Lung (tissue), 12 donors: ENCODE data around the gene NRG3. TPM values are rescaled to one million over a fixed set of nuclear protein-coding genes. Genes with fewer than 3 reads are reported as not detected.

ENCODE experiments used
- ATAC-seq: fragments of 200-7000 bp; cut with Tn5 transposase; one replicate; pipeline ENCODE4 v1.9.1; 2020; ENCODE audit warnings: moderate number of reproducible peaks; ENCODE audit not compliant: insufficient read depth, low FRiP score
- DNase-seq, 3 donors: peaks; one replicate each; pipeline ENCODE4 v3.0.0-alpha.2; 2013 to 2017
- H3K27ac ChIP-seq, 2 donors: one replicate each; pipeline ENCODE4 v1.5.1; 2013; ENCODE audit warnings: mild to moderate bottlenecking in 2 of 2, moderate library complexity in 2 of 2, control low read depth in 1 of 2, inconsistent platforms in 1 of 2, low read depth in 1 of 2, low read length in 1 of 2
- H3K27me3 ChIP-seq, 3 donors: one replicate each; pipeline ENCODE4 v1.5.1; 2013; ENCODE audit warnings: low read length in 2 of 3; ENCODE audit not compliant: control insufficient read depth in 3 of 3, insufficient read depth in 3 of 3
- H3K36me3 ChIP-seq, 4 donors: one replicate each; pipeline ENCODE4 v1.5.1; 2013; ENCODE audit warnings: low read length in 4 of 4, mild to moderate bottlenecking in 1 of 4, moderate library complexity in 1 of 4; ENCODE audit not compliant: control insufficient read depth in 4 of 4, insufficient read depth in 4 of 4
- H3K4me1 ChIP-seq, 5 donors: one replicate each; pipeline ENCODE4 v1.5.1; 2013; ENCODE audit warnings: low read length in 5 of 5, mild to moderate bottlenecking in 2 of 5, moderate library complexity in 1 of 5; ENCODE audit not compliant: control insufficient read depth in 5 of 5, insufficient read depth in 5 of 5
- H3K4me3 ChIP-seq: one replicate; pipeline ENCODE4 v1.5.1; 2013; ENCODE audit warnings: mild to moderate bottlenecking, control low read depth, moderate library complexity
- H3K9ac ChIP-seq, 2 donors: one replicate each; pipeline ENCODE4 v1.5.1; 2013; ENCODE audit warnings: low read length in 2 of 2, control low read depth in 1 of 2; ENCODE audit not compliant: insufficient read depth in 1 of 2
- H3K9me3 ChIP-seq, 4 donors: one replicate each; pipeline ENCODE4 v1.5.1; 2013; ENCODE audit warnings: low read length in 3 of 4, mild to moderate bottlenecking in 1 of 4, moderate library complexity in 1 of 4; ENCODE audit not compliant: control insufficient read depth in 4 of 4, insufficient read depth in 3 of 4
- CTCF ChIP-seq: IDR thresholded peaks from 2 replicates; pipeline ENCODE4 v1.5.1; 2012; ENCODE audit warnings: mild to moderate bottlenecking; ENCODE audit errors: control extremely low read depth, extremely low read depth
- WGBS, 2 donors: extraction: QIAGEN DNeasy Blood & Tissue Kit; methylation state at CpG; one replicate each; pipeline ENCODE4 v1.1.7; 2013; 5-methylcytosine and 5-hydroxymethylcytosine counted together
- polyA plus RNA-seq, 2 donors: library from polyadenylated mRNA; stranded (reverse); fragments of 200-250 nt; gene quantifications; one replicate each; pipeline ENCODE4 v1.2.1, GENCODE V29; 2013
- total RNA-seq, 2 donors: library from RNA; depleted of rRNA in 1 of 2; stranded (reverse); fragments of >200 nt in 1 of 2; gene quantifications; one replicate each; pipeline ENCODE4 v1.2.1, GENCODE V29; 2014 to 2021
- donor health status: control.
- donor health status: control.
- donor health status: Bipolar disorder and iron deficiency.
- donor health status: healthy.
- donor health status: DM: yes; HTN: yes; CAD: no.

NRG3 gene
- total and polyA plus RNA-seq, 4 donors = 0.49 to 2.0 (median 0.84) TPM

GRCh38 chr10:83007510-83007909 lies 1132.5 kb downstream of the NRG3 start:
- no peak for TF ChIP-seq CTCF
- WGBS, 2 donors = 89 to 90% methylated on average over 3 of the region's 3 CpGs
- DNase-seq (no peak), ATAC-seq (no peak)
- Histone ChIP-seq H3K27me3 (no peaks in the 10 kb centered on the region), H3K36me3 (no peaks in the 10 kb centered on the region), H3K9me3 (no peaks in the 10 kb centered on the region), H3K4me3 (no peak overlapping the region), H3K27ac (no peak overlapping the region), H3K9ac (no peak overlapping the region), H3K4me1 (no peaks in the 10 kb centered on the region)

- no peak overlapping the region for H3K27ac ChIP-seq
- H3K36me3 ChIP-seq = no peaks in the 10 kb centered on the region
- ATAC-seq (no peak), DNase-seq (no peak)
- no peaks in the 10 kb centered on the region for H3K27me3 ChIP-seq
- H3K9ac ChIP-seq = no peak overlapping the region
- H3K9me3 ChIP-seq = no peaks in the 10 kb centered on the region
- H3K4me3 ChIP-seq = no peak overlapping the region
- H3K4me1 ChIP-seq = no peaks in the 10 kb centered on the region
- WGBS, 2 donors = 57 to 75% methylated on average over 3 of the region's 3 CpGs
- no peak for TF ChIP-seq CTCF
Measured at GRCh38 chr10:83012866-83013265, 1137.9 kb downstream of the NRG3 start.

- Histone ChIP-seq H3K9me3 (peaks cover 0 to 2% (median 0%) of the 10 kb centered on the region in 4 donors), H3K27ac (no peak overlapping the region)
- ATAC-seq = no peak
Measured at GRCh38 chr10:83017076-83017867, 1142.3 kb downstream of the NRG3 start.

More at GRCh38 chr10:83017076-83017867, 1142.3 kb downstream of the NRG3 start:
- 67 to 79% methylated on average over 2 of the region's 2 CpGs for WGBS, 2 donors
- TF ChIP-seq CTCF = no peak
- no peaks in the 10 kb centered on the region for H3K27me3 ChIP-seq
- H3K4me1 ChIP-seq = no peaks in the 10 kb centered on the region
- H3K9ac ChIP-seq = no peak overlapping the region
- no peak for DNase-seq
- no peaks in the 10 kb centered on the region for H3K36me3 ChIP-seq
- no peak overlapping the region for H3K4me3 ChIP-seq
